ENCODE data around the gene ERICH6B. TPM values are rescaled to one million over a fixed set of nuclear protein-coding genes. Genes with fewer than 3 reads are reported as not detected.

ERICH6B gene
- total and polyA plus RNA-seq, 2 experiments from 2014 or later: not detected

GRCh38 chr13:45626731-45627374, 11.3 kb upstream of the ERICH6B start (continued):
- TF ChIP-seq ZNF462 (CRISPR knock-in tag; IDR thresholded peaks at IDR 0.05) (no peak), ZNF331 (CRISPR knock-in tag; IDR thresholded peaks at IDR 0.05; ENCODE audit: low read depth) (no peak), CTCF (conservative IDR thresholded peaks at IDR 0.05; ENCODE audit: low read depth in 2 of 2) (no peak), CREB1 (CRISPR knock-in tag; IDR thresholded peaks at IDR 0.05; ENCODE audit: low read depth) (no peak), JUNB (IDR thresholded peaks at IDR 0.05; ENCODE audit: unreplicated experiment) (no peak), NANOG (IDR thresholded peaks at IDR 0.05; ENCODE audit: borderline replicate concordance) (no peak), POLR2AphosphoS5 (IDR thresholded peaks at IDR 0.05; ENCODE audit: low read depth) (no peak)
